NCI-H2081 (cell line): ENCODE results near the gene ARF4.

Experiments
- DNase-seq, 2 experiments: peaks; one replicate each; lab custom pipeline; 2025; lab: John Stamatoyannopoulos, UW

Gene ARF4

GRCh38 chr3:57577801-57578200 lies 19.3 kb downstream of the ARF4 start:
- DNase-seq, result no peak

- no peak for DNase-seq
Measured at GRCh38 chr3:57575966-57576626, 21.0 kb downstream of the ARF4 start.

GRCh38 chr3:57572096-57572495 lies 25.0 kb downstream of the ARF4 start:
- no peak for DNase-seq

- DNase-seq, result no peak
Measured at GRCh38 chr3:57570878-57571277, 26.3 kb downstream of the ARF4 start.

- no peak for DNase-seq
Measured at GRCh38 chr3:57569859-57570450, 27.2 kb downstream of the ARF4 start.

- no peak for DNase-seq
Measured at GRCh38 chr3:57559526-57559925, 37.6 kb downstream of the ARF4 start.

- peak in 1 of 2 experiments; percentile 31 for DNase-seq
Measured at GRCh38 chr3:57557085-57557537, 40.0 kb downstream of the ARF4 start.

GRCh38 chr3:57556459-57557084 lies 40.6 kb downstream of the ARF4 start:
- no peak for DNase-seq

- peak; percentile 72 to 90 for DNase-seq
Measured at GRCh38 chr3:57555738-57556458, 41.2 kb downstream of the ARF4 start, which contains the start of gene PDE12. PDE12 (plus strand) TSS chr3:57556274; CDS start chr3:57556380, 106 bp downstream.

GRCh38 chr3:57555306-57555705 lies 41.8 kb downstream of the ARF4 start:
- no peak for DNase-seq

- DNase-seq, result no peak
Measured at GRCh38 chr3:57546616-57547015, 50.5 kb downstream of the ARF4 start.

- no peak for DNase-seq
Measured at GRCh38 chr3:57545636-57546268, 51.4 kb downstream of the ARF4 start.

- peak; percentile 69 to 88 for DNase-seq
Measured at GRCh38 chr3:57544181-57545125, 52.7 kb downstream of the ARF4 start, which contains the start of gene DNAH12. DNAH12 (minus strand) TSS chr3:57544344; CDS start chr3:57542870, 1,474 bp downstream.

GRCh38 chr3:57538465-57538864 lies 58.7 kb downstream of the ARF4 start:
- DNase-seq, result no peak

- DNase-seq, result no peak
Measured at GRCh38 chr3:57530071-57530608, 67.0 kb downstream of the ARF4 start.
